HepG2 (cell line): ENCODE data around the gene ZNF160. TPM values are rescaled to one million over a fixed set of nuclear protein-coding genes. Genes with fewer than 3 reads are reported as not detected.

Source experiments
- BCL6 ChIP-seq: IDR thresholded peaks from 2 replicates; pipeline ENCODE4 v1.6.1; 2016; ENCODE audit warnings: missing genetic modification reagents, missing compliant biosample characterization
- CSRNP2 ChIP-seq: sonication (generic); formaldehyde crosslinking; conservative IDR thresholded peaks from 2 replicates; pipeline ENCODE4 v1.8.0; 2022; ENCODE audit warnings: low read depth, missing genetic modification reagents
- ELF4 ChIP-seq: sonication (generic); formaldehyde crosslinking; IDR thresholded peaks from 2 replicates; pipeline ENCODE4 v1.5.0; 2020; ENCODE audit warnings: missing genetic modification reagents, mild to moderate bottlenecking, moderate library complexity, borderline replicate concordance
- GABPA ChIP-seq, 2 experiments: IDR thresholded peaks; 2 replicates each; pipeline ENCODE4 v1.6.1; 2011 to 2016; ENCODE audit warnings: low read depth in 2 of 2, low read length in 1 of 2, missing biosample characterization in 1 of 2, missing genetic modification characterization in 1 of 2
- GFI1 ChIP-seq: sonication (generic); formaldehyde crosslinking; IDR thresholded peaks from 2 replicates; pipeline ENCODE4 v1.5.0; 2020; ENCODE audit warnings: missing genetic modification reagents, mild to moderate bottlenecking, borderline replicate concordance
- HHEX ChIP-seq: IDR thresholded peaks from 2 replicates; pipeline ENCODE4 v1.6.1; 2016; ENCODE audit warnings: control low read depth
- HINFP ChIP-seq: sonication (generic); formaldehyde crosslinking; IDR thresholded peaks from 2 replicates; pipeline ENCODE4 v1.4.0; 2020; ENCODE audit warnings: low read depth, mild to moderate bottlenecking, missing genetic modification reagents
- HMG20A ChIP-seq: IDR thresholded peaks from 2 replicates; pipeline ENCODE4 v1.6.1; 2016; ENCODE audit warnings: borderline replicate concordance
- KAT2B ChIP-seq: fragments of 150-350 bp; IDR thresholded peaks from 2 replicates; pipeline ENCODE4 v1.6.1; 2014; ENCODE audit warnings: low read depth, low read length, borderline replicate concordance
- KAT7 ChIP-seq: IDR thresholded peaks from 2 replicates; pipeline ENCODE4 v1.6.1; 2018; ENCODE audit warnings: borderline replicate concordance, missing compliant biosample characterization
- MATR3 ChIP-seq: sonication (generic); formaldehyde crosslinking; IDR thresholded peaks from 2 replicates; pipeline ENCODE4 v1.4.0; 2020; ENCODE audit warnings: missing genetic modification reagents
- MXI1 ChIP-seq: IDR thresholded peaks from 3 replicates; pipeline ENCODE4 v1.6.1; 2012; ENCODE audit warnings: low read depth, low read length, inconsistent platforms, borderline replicate concordance
- NFIC ChIP-seq: IDR thresholded peaks from 2 replicates; pipeline ENCODE4 v1.6.1; 2012; ENCODE audit warnings: mild to moderate bottlenecking, low read length, inconsistent platforms
- NR2F1 ChIP-seq, 2 experiments: fragments of 450-650 bp in 1 of 2; formaldehyde crosslinking in 1 of 2; IDR thresholded peaks; 2 replicates each; pipeline versions ENCODE4 v1.5.0 to v1.6.1; 2016 to 2020; ENCODE audit warnings: mild to moderate bottlenecking in 1 of 2, missing compliant biosample characterization in 1 of 2, missing genetic modification reagents in 1 of 2, moderate library complexity in 1 of 2
- PLSCR1 ChIP-seq: sonication (generic); formaldehyde crosslinking; IDR thresholded peaks from 2 replicates; pipeline ENCODE4 v1.5.0; 2020; ENCODE audit warnings: missing genetic modification reagents, mild to moderate bottlenecking, borderline replicate concordance
- SALL1 ChIP-seq: sonication (generic); formaldehyde crosslinking; IDR thresholded peaks from 2 replicates; pipeline ENCODE4 v1.8.0; 2022; ENCODE audit warnings: mild to moderate bottlenecking, missing genetic modification reagents
- SP140L ChIP-seq: sonication (generic); formaldehyde crosslinking; IDR thresholded peaks from 2 replicates; pipeline ENCODE4 v1.4.0; 2020; ENCODE audit warnings: missing genetic modification reagents, borderline replicate concordance
- SRSF9 ChIP-seq: fragments of 200-400 bp; formaldehyde crosslinking; IDR thresholded peaks from 2 replicates; pipeline ENCODE4 v1.6.1; 2018; ENCODE audit warnings: borderline replicate concordance, mild to moderate bottlenecking, low read depth, low read length; ENCODE audit not compliant: insufficient read depth, poor library complexity, severe bottlenecking
- TP53 ChIP-seq: sonication (generic); formaldehyde crosslinking; conservative IDR thresholded peaks from 2 replicates; pipeline ENCODE4 v1.4.0; 2020; ENCODE audit warnings: missing genetic modification reagents
- ZMYM4 ChIP-seq: sonication (generic); formaldehyde crosslinking; IDR thresholded peaks from 2 replicates; pipeline ENCODE4 v1.8.1; 2023; ENCODE audit warnings: mild to moderate bottlenecking, missing genetic modification reagents
- ZNF432 ChIP-seq: sonication (generic); formaldehyde crosslinking; IDR thresholded peaks from 2 replicates; pipeline ENCODE4 v1.5.0; 2020; ENCODE audit warnings: missing genetic modification reagents, mild to moderate bottlenecking, borderline replicate concordance
- ZNF501 ChIP-seq: sonication (generic); formaldehyde crosslinking; IDR thresholded peaks from 2 replicates; pipeline ENCODE4 v1.5.1; 2020; ENCODE audit warnings: mild to moderate bottlenecking, moderate library complexity, missing genetic modification reagents
- ZNF550 ChIP-seq: sonication (generic); formaldehyde crosslinking; IDR thresholded peaks from 2 replicates; pipeline ENCODE4 v1.4.0; 2020; ENCODE audit warnings: mild to moderate bottlenecking, missing genetic modification reagents, borderline replicate concordance
- ZNF770 ChIP-seq: sonication (generic); formaldehyde crosslinking; IDR thresholded peaks from 2 replicates; pipeline ENCODE4 v1.5.0; 2020; ENCODE audit warnings: mild to moderate bottlenecking, missing genetic modification reagents
- polyA plus RNA-seq, 8 experiments: library from polyadenylated mRNA; depleted of rRNA in 3 of 8; stranded (reverse) in 7 of 8; unstranded in 1 of 8; fragments of >200 nt; fragmentation: Illumina TruSeq in 4 of 8; extraction: Trizol in 4 of 8; gene quantifications; 2 replicates each; pipeline versions ENCODE4 v1.2.1 to v1.2.3, GENCODE V29; 2011 to 2016; ENCODE audit warnings: low read depth in 4 of 8, missing spikeins in 1 of 8, mixed read lengths in 1 of 8; ENCODE audit not compliant: insufficient read depth in 1 of 8
- total RNA-seq, 5 experiments: library from RNA; depleted of rRNA; stranded (reverse); fragments of >200 nt; fragmentation: Illumina TruSeq; extraction: Trizol; gene quantifications; 2 replicates each; pipeline ENCODE4 v1.2.3, GENCODE V29; 2016; ENCODE audit warnings: low read depth in 1 of 5

The ZNF160 gene
- total and polyA plus RNA-seq, 2 of the 13 experiments (the other 11 are each of a cell fraction or from before 2014, with no cell fraction given): 8.4 to 12.1 TPM

- no peak for TF ChIP-seq KAT7 (CRISPR knock-in tag)
- no peak for TF ChIP-seq SP140L (CRISPR knock-in tag)
- no peak for TF ChIP-seq NR2F1 (CRISPR knock-in tag; IDR thresholded peaks at IDR 0.05)
- no peak for TF ChIP-seq SRSF9
- TF ChIP-seq BCL6 (CRISPR knock-in tag): no peak
- no peak for TF ChIP-seq GFI1 (CRISPR knock-in tag)
- no peak for TF ChIP-seq GABPA (IDR thresholded peaks at IDR 0.05; ENCODE audit: low read depth, low read length)
- TF ChIP-seq GABPA (CRISPR knock-in tag; IDR thresholded peaks at IDR 0.05; ENCODE audit: low read depth): peak; percentile 24; the same call in 1 of the 2 replicates
- TF ChIP-seq MATR3 (CRISPR knock-in tag): no peak
- TF ChIP-seq MXI1: no peak
- no peak for TF ChIP-seq HHEX
- no peak for TF ChIP-seq TP53 (CRISPR knock-in tag)
- peak; percentile 50 for TF ChIP-seq SALL1 (CRISPR knock-in tag)
- no peak for TF ChIP-seq HINFP (CRISPR knock-in tag)
- TF ChIP-seq ZMYM4: no peak
- no peak for TF ChIP-seq NFIC
- TF ChIP-seq KAT2B: no peak
- TF ChIP-seq ZNF550 (CRISPR knock-in tag): no peak
- no peak for TF ChIP-seq ZNF432 (CRISPR knock-in tag)
- TF ChIP-seq CSRNP2: no peak
- TF ChIP-seq HMG20A (CRISPR knock-in tag): no peak
- TF ChIP-seq PLSCR1 (CRISPR knock-in tag): no peak
- TF ChIP-seq ZNF770 (CRISPR knock-in tag): no peak
- no peak for TF ChIP-seq ZNF501 (CRISPR knock-in tag)
- no peak for TF ChIP-seq ELF4
Observed at GRCh38 chr19:53123400-53123799, 20.2 kb upstream of the ZNF160 start (continued).
